ENCODE data around the gene IREB2.

IREB2 gene

DNA sequence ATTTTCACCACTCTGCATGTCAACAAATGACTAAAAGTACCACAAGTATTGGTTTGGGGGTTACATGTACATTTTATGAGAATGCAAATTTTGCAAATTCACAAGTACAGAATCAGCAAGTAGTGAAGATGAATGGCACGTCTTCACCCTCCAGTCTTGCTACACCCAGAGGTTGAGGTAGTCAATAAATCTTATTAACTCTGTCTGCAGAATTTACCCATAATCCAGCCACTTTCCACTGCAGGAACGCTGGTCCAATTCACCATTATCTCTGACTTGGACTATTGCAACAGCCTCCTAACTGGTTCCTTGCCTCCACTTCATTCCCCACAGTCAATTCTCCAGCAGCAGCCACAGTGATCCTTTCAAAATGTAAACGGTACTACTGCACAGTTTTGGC is 112.8 kb downstream of the IREB2 start:
- no peak for DNase-seq (ENCODE audit: low spot score)

Measured in GM03348 (cell line).